Retinal pigment epithelial cell (primary cell): ENCODE measurements around the gene MSH2.
A peak's percentile ranks its signal among the peaks of the same experiment; 100 is the strongest.
"Not testable (repeated sequence)": the region's sequence is repeated elsewhere in the genome, so short reads cannot be mapped to it uniquely, and the experiment has no call there.

ENCODE experiments used
- DNase-seq: peaks from one replicate; pipeline ENCODE4 v3.0.0-alpha.2; 2010; ENCODE audit warnings: low read depth
- H3K4me3 ChIP-seq: 2 replicates; pipeline ENCODE4 v1.5.1; 2011; ENCODE audit warnings: mild to moderate bottlenecking, low read length, control low read depth, moderate library complexity
- TF ChIP-seq, protein P1 (sequence below): conservative IDR thresholded peaks from 2 replicates; pipeline ENCODE4 v1.5.1; 2011; ENCODE audit warnings: low read depth, low read length, control low read depth, inconsistent platforms

The MSH2 gene

DNA sequence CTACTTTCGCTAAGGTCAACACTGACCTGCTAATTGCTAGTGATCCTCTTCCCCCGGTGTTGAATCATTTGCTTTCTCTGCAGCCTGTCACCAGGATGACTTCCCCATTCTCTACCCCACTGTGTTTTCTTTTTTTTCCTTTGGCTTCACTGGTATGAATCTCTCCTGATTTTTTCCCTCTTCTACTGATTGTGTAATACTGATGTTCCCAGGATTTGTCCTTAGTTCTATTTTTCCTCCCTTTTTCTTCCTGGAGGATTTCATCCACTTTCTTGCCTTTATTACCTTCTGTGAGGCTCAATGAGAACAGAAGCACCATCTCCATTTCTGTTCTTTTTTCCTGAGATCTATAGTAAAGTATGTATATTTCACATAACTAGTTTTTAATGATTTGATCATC, 14.1 kb upstream of the MSH2 start:
- DNase-seq, result no peak
- TF ChIP-seq, protein P1, sequence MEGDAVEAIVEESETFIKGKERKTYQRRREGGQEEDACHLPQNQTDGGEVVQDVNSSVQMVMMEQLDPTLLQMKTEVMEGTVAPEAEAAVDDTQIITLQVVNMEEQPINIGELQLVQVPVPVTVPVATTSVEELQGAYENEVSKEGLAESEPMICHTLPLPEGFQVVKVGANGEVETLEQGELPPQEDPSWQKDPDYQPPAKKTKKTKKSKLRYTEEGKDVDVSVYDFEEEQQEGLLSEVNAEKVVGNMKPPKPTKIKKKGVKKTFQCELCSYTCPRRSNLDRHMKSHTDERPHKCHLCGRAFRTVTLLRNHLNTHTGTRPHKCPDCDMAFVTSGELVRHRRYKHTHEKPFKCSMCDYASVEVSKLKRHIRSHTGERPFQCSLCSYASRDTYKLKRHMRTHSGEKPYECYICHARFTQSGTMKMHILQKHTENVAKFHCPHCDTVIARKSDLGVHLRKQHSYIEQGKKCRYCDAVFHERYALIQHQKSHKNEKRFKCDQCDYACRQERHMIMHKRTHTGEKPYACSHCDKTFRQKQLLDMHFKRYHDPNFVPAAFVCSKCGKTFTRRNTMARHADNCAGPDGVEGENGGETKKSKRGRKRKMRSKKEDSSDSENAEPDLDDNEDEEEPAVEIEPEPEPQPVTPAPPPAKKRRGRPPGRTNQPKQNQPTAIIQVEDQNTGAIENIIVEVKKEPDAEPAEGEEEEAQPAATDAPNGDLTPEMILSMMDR, result no peak
- H3K4me3 ChIP-seq, result no peak overlapping the region

DNA sequence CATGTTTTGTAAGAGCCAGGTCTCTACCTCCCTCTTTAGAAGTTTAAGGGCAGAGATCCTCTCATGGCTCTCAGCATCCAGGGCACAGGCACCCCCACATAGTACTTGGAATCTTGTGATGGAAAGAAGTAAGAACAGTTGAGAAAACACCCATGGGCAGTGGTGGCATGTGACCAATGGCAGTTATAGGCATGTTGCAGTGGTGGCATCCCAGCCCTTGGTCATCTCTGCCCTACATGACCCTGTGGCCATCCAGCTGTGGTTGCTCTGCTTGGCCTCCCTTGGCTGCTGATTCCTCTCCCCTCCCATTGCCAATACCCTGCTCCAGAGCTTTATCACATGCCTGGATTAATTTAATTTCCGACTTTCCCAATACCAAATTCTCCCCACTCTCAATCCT, 13.3 kb upstream of the MSH2 start:
- TF ChIP-seq, protein P1, result no peak
- no peak overlapping the region for H3K4me3 ChIP-seq
- DNase-seq, result no peak

DNA sequence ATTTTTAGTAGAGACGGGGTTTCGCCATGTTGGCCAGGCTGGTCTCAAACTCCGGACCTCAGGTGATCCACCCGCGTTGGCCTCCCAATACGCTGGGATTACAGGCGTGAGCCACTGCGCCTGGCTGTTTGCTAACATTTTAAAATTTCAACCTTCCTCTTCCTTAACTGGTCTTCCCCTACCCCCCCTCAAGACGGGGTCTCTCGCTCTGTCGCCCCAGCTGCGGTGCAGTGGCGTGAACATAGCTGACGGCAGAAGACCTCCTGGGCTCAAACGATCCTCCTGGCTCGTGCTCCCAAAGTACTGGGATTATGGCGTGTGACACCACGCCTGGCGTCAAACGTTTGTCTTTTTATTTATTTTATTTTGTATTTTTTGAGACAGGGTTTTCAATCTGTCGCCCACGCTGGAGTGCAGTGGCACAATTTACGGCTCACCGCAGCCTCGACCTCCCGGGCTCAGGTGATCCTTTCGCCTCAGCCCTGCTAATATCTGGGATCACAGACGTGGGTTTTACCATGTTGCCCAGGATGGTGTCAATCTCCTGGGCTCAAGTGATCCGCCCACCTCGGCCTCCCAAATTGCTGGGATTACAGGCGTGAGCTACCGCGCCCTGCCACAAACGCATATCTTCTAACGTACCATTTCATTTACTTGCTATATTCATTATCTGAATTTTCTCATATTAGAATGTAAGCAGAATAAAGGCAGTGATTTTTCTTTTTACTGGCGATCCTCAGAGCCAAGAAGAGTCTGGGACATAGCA, 984 bp upstream of the MSH2 start:
- peak overlapping the region; percentile 83 for H3K4me3 ChIP-seq
- TF ChIP-seq, protein P1, result no peak
- DNase-seq, result no peak

DNA sequence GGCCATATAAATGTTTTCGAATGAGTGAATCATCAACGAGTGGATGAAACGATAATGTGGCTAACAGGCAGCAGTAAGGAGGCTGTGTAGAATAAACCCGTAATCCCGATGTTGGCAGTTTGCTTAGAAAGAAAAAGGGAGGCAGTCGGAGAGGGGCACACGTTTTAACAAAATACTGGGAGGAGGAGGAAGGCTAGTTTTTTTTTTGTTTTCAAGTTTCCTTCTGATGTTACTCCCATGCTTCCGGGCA, 476 bp upstream of the MSH2 start:
- TF ChIP-seq, protein P1, result no peak
- peak overlapping the region; percentile 83 for H3K4me3 ChIP-seq
- DNase-seq, result peak; percentile 19

DNA sequence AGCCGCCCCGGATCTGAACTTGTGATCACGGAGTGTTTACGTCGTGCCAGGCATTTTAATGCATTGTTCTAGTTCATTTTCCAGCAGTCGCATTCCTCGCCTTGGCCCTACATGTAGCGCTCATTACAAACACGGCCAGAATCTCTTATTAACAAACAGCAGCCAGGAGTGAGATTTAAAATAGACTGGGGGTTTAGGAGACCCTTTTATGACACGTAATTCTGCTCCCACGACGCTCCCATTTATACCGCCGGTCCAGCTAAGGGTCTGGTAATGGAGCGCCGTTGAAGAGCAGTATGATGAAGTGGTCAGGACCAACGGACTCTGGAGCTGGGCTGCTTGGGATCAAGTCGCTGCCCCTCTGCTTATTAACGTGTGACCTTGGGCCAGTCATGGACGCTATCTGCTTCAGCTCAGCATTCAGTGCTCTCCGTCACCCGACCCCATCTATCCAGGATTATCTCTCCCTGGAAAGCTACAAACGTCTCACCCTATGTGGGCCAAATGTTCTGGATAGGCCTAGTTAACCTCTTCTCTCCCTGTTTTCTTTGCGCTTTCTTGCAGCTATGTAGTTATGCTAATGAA, 745 bp downstream of the MSH2 start:
- peak overlapping the region; percentile 83 for H3K4me3 ChIP-seq
- TF ChIP-seq, protein P1, result no peak
- peak; percentile 77 for DNase-seq

DNA sequence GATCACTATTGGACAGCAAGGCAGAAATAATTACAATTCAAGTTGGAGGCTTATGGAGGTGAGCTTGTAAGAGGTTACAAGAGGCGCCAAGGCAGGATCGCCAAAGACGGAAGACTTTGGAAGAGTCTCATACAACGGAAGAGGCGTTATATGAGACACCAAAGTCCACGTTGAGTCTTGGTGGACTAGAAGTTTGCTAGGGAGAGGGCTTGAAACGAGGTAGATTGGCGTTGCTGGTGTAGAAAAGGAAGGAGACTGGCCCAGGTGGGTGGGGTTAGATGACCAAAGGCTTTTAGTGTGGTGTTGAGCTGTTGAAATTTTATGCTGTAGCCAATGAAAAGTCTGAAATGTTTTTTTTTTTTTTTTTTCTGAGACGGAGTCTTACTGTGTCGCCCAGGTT, 1.4 kb downstream of the MSH2 start:
- TF ChIP-seq, protein P1, result no peak
- H3K4me3 ChIP-seq, result peak overlapping the region; percentile 83
- no peak for DNase-seq

DNA sequence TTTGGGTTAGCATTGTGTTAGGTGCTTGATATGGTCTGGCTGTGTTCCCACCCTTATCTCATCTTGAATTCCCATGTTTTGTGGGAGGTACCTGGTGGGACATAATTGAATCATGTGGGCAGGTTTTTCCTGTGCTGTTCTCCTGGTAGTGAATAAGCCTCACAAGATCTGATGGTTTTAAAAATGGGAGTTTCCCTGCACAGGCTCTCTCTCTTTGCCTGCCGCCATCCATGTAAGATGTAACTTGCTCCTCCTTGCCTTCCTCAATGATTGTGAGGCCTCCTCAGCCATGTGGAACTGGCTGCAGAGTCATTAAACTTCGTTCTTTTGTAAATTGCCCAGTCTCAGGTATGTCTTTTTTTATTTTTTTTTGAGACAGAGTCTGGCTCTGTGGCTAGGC, 2.8 kb downstream of the MSH2 start:
- TF ChIP-seq, protein P1, result no peak
- H3K4me3 ChIP-seq, result no peak overlapping the region
- DNase-seq, result no peak

DNA sequence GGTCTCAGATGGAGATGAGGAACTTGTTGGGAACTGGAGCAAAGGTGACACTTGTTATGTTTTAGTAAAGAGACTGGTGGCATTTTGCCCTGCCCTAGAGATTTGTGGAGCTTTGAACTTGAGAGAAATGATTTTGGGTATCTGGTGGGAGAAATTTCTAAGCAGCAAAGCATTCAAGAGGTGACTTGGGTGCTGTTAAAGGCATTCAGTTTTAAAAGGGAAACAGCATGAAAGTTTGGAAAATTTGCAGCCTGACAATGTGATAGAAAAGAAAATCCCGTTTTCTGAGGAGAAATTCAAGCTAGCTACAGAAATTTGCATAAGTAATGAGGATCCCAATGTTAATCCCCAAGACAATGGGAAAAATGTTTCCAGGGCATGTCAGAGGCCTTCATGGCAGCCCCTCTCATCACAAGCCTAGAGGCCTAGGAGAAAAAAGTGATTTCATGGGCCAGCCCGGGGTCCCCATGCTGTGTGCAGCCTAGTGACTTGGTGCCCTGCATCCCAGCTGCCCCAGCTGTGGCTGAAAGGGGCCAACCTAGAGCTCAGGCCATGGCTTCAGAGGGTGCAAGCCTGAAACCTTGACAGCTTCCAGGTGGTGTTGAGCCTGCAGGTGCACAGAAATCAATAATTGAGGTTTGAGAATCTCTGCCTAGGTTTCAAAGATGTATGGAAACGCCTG, 3.8 kb downstream of the MSH2 start:
- not testable (repeated sequence) for H3K4me3 ChIP-seq, DNase-seq

DNA sequence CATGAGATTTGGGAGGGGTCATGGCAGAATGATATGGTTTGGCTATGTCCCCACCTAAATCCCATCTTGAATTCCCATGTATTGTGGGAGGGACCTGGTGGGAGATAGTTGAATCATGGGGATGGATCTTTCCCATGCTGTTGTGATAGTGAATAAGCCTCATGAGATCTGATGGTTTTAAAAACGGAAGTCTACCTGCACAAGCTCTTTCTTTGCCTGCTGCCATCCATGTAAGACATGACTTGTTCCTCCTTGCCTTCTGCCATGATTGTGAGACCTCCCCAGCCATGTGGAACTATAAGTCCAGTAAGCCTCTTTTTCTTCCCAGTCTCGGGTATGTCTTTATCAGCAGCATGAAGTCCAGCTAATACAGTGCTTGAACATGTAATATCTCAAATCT, 5.0 kb downstream of the MSH2 start:
- not testable (repeated sequence) for DNase-seq, H3K4me3 ChIP-seq
